Epithelial cell of esophagus (primary cell): Measurements from ENCODE around the gene RPS21.

Experiments
- DNase-seq: peaks from one replicate; pipeline ENCODE4 v3.0.0; 2010; ENCODE audit warnings: low read depth
- H3K4me3 ChIP-seq: 2 replicates; pipeline ENCODE4 v1.5.1; 2011; ENCODE audit warnings: mild to moderate bottlenecking, low read length, control low read depth
- CTCF ChIP-seq: IDR thresholded peaks from 2 replicates; pipeline ENCODE4 v1.5.1; 2011; ENCODE audit warnings: low read depth, mild to moderate bottlenecking, low read length, control low read depth, inconsistent platforms; ENCODE audit not compliant: insufficient read depth; ENCODE audit errors: missing control alignments

The RPS21 gene

GRCh38 chr20:62430311-62430853 is 43.5 kb downstream of the RPS21 start:
- no peak for TF ChIP-seq CTCF
- no peak for DNase-seq
- no peak overlapping the region for H3K4me3 ChIP-seq

- TF ChIP-seq CTCF = no peak
- DNase-seq = no peak
- no peak overlapping the region for H3K4me3 ChIP-seq
Observed at GRCh38 chr20:62430866-62431447, 44.1 kb downstream of the RPS21 start.

DNA sequence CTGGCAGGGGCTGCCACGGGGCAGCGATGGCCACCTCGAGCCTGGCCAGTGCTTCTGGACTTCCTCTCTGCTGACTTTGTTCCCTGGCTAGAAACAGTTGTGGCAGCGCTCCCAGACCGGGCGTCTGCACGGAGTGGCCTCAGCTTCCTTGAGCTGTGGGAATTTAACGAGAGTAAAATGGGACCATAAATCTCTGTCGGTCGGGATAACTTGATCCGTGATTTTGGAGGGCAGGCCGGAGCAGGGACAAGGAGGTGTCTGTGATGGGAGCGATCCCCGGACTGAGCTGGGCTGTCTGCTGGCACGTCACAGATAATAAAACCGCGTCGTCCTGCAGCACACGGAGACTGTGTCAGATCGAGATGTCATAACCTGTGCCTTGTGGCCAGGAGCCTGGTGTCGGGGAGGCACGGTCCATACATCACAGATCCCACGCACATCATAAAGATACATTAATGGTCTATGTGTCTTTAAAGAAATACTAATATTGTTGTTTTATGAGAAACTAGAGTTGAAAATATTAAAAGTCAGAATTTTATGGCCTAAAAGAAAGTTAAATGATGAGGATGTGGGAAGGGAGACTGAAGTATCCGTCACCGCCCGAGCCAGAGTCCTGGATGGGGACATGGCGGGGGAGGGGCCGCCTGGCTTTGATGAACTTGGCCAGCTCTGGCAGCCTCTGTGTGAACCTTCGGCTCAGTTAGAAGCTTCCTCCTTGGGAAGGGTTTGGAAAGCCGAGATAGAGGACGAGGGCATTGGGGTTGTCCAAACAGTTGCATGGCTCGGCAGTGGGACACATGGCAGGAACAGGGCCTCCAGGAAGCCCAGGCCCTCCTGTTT is 47.0 kb downstream of the RPS21 start:
- no peak for DNase-seq
- H3K4me3 ChIP-seq = no peak overlapping the region
- no peak for TF ChIP-seq CTCF

DNA sequence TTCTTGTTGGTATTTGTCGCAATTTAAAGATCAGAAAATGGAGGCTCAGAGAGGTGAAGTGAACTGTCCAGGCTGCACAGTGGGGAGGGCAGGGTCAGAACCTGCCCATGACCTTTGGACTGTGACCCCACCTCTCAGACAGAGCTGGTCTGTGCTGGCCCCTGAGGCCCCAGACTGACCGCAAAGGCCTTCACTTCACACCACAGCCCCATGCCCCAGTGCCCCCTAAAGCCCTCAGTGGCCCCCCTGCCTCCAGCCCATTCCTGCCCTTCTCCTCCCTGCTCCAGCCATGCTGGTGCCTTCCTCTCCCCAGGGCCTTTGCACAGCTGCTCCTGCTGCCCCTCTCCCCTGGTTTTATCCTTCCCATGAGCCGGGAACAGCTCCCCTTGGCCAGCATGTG is 49.8 kb downstream of the RPS21 start:
- TF ChIP-seq CTCF = no peak
- DNase-seq = no peak

GRCh38 chr20:62437496-62437895 is 50.6 kb downstream of the RPS21 start:
- no peak for DNase-seq
- TF ChIP-seq CTCF = no peak
- H3K4me3 ChIP-seq = no peak overlapping the region

More for the DNA sequence above, 49.8 kb downstream of the RPS21 start:
- H3K4me3 ChIP-seq = no peak overlapping the region

- DNase-seq = no peak
- H3K4me3 ChIP-seq = no peak overlapping the region
- no peak for TF ChIP-seq CTCF
Observed at GRCh38 chr20:62437927-62438326, 51.0 kb downstream of the RPS21 start.
